ENCODE measurements around the gene FEZF1. TPM values are rescaled to one million over a fixed set of nuclear protein-coding genes. Genes with fewer than 3 reads are reported as not detected.

FEZF1 gene
- total RNA-seq, 4 donors from 2014 or later = not detected

- DNase-seq = no peak
- in situ Hi-C loops (cut with MboI; ENCODE audit: low sequenced_read_pairs in 4 of 4) (no loop called here), intact Hi-C loops (cut with DNase I; ENCODE audit: low total_unique reads) (no loop called here)
- peaks cover 0 to 4% of the 10 kb centered on the region in 2 donors for H3K4me1 ChIP-seq
- H3K27ac ChIP-seq = no peak overlapping the region
- ATAC-seq = no peak
- no peak overlapping the region for H3K4me3 ChIP-seq
- no peaks in the 10 kb centered on the region for H3K36me3 ChIP-seq
- H3K27me3 ChIP-seq = peaks cover 90 to 99% (median 95%) of the 10 kb centered on the region in 3 donors
- TF ChIP-seq CTCF (IDR thresholded peaks at IDR 0.05 in 4 of 5, conservative IDR thresholded peaks at IDR 0.05 in 1 of 5) = no peak
- no peak for TF ChIP-seq POLR2A (IDR thresholded peaks at IDR 0.05)
- H3K9me3 ChIP-seq = no peaks in the 10 kb centered on the region
Measured at GRCh38 chr7:122312789-122313188, 8.2 kb upstream of the FEZF1 start.

- DNase-seq = no peak
- Histone ChIP-seq H3K27me3 (peaks cover 95 to 100% (median 98%) of the 10 kb centered on the region in 3 donors), H3K9me3 (no peaks in the 10 kb centered on the region), H3K27ac (no peak overlapping the region), H3K4me3 (peak overlapping the region in 1 of 4 donors; percentile 39), H3K36me3 (no peaks in the 10 kb centered on the region), H3K4me1 (peaks cover 0 to 4% of the 10 kb centered on the region in 2 donors)
- in situ Hi-C loops (cut with MboI; ENCODE audit: low sequenced_read_pairs in 4 of 4) (no loop called here), intact Hi-C loops (cut with DNase I; ENCODE audit: low total_unique reads) (no loop called here)
- no peak for TF ChIP-seq POLR2A (IDR thresholded peaks at IDR 0.05)
- TF ChIP-seq CTCF (IDR thresholded peaks at IDR 0.05 in 4 of 5, conservative IDR thresholded peaks at IDR 0.05 in 1 of 5) = no peak
- ATAC-seq = no peak
Measured at GRCh38 chr7:122311734-122312450, 7.3 kb upstream of the FEZF1 start.

GRCh38 chr7:122311050-122311700 lies 6.6 kb upstream of the FEZF1 start:
- in situ Hi-C loops (cut with MboI; ENCODE audit: low sequenced_read_pairs in 4 of 4) (no loop called here), intact Hi-C loops (cut with DNase I; ENCODE audit: low total_unique reads) (no loop called here)
- DNase-seq (no peak), ATAC-seq (no peak)
- Histone ChIP-seq H3K27me3 (peaks cover 97 to 100% (median 98%) of the 10 kb centered on the region in 3 donors), H3K4me1 (peaks cover under 1 to 3% of the 10 kb centered on the region in 2 donors), H3K27ac (no peak overlapping the region), H3K4me3 (peak overlapping the region in 1 of 4 donors; percentile 39), H3K36me3 (no peaks in the 10 kb centered on the region), H3K9me3 (no peaks in the 10 kb centered on the region)
- no peak for TF ChIP-seq POLR2A (IDR thresholded peaks at IDR 0.05)

- intact Hi-C loops (cut with DNase I; ENCODE audit: low total_unique reads) (no loop called here), in situ Hi-C loops (cut with MboI; ENCODE audit: low sequenced_read_pairs in 4 of 4) (no loop called here)
- peak overlapping the region; percentile 21 to 63 (median 46) for H3K4me3 ChIP-seq
- DNase-seq (no peak), ATAC-seq (no peak)
- no peaks in the 10 kb centered on the region for H3K9me3 ChIP-seq
- TF ChIP-seq CTCF (IDR thresholded peaks at IDR 0.05 in 4 of 5, conservative IDR thresholded peaks at IDR 0.05 in 1 of 5) (no peak), POLR2A (IDR thresholded peaks at IDR 0.05) (no peak)
- no peaks in the 10 kb centered on the region for H3K36me3 ChIP-seq
- H3K27ac ChIP-seq = no peak overlapping the region
- H3K27me3 ChIP-seq = peaks cover 97 to 100% (median 98%) of the 10 kb centered on the region in 3 donors
- H3K4me1 ChIP-seq = peaks cover 9 to 11% of the 10 kb centered on the region in 2 donors
Measured at GRCh38 chr7:122310119-122311021, 5.8 kb upstream of the FEZF1 start.
